ENCODE data around the gene CNR2.

DNA sequence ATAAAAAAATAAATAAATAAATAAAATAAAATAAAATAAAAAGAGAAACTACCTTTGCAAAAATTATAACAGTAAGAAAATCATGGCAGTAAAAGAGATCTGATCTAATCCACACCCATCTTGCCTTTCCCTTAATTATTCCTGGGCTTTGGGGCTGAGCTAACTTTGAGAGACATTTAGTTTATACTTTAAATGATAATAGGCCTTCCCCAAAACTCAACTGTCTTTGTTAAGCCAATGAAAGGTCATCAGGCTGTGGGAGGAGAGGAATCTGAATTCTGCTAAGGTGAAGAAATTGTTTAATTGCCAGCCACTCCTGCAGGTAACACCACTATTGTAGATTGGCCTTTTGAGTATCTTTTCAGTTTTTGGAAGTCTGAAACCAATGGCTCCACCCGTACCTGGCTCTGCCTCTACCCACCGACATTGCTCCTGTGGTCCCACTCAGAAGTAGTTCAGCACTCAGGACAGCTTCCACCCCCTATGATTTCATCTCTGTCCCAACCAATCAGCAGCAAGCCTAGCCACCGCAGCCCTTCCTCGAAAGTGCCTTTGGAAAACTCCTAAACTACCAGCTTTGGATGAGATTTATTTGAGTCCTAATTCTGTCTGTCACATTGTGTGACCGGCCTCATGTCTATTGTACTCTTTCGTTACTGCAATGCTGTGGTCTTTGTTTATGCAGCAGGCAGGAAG is 23.5 kb upstream of the CNR2 start:
- TF ChIP-seq POLR2A (IDR thresholded peaks at IDR 0.05; ENCODE audit: low read length) (no peak), ESRRA (IDR thresholded peaks at IDR 0.05; ENCODE audit: borderline replicate concordance, low read length) (no peak), RNF2 (IDR thresholded peaks at IDR 0.05; ENCODE audit: borderline replicate concordance, low read depth) (no peak), RAD21 (conservative IDR thresholded peaks at IDR 0.05 in 1 of 2, IDR thresholded peaks at IDR 0.05 in 1 of 2) (no peak), SMC3 (IDR thresholded peaks at IDR 0.05) (no peak), HDAC2 (IDR thresholded peaks at IDR 0.05) (no peak), EP300 (IDR thresholded peaks at IDR 0.05) (no peak), ZFP36 (IDR thresholded peaks at IDR 0.05; ENCODE audit: borderline replicate concordance, partially characterized antibody) (no peak), JUN (IDR thresholded peaks at IDR 0.05) (no peak), KDM1A (IDR thresholded peaks at IDR 0.05; ENCODE audit: low read depth) (no peak)
- TF ChIP-seq, protein P1, sequence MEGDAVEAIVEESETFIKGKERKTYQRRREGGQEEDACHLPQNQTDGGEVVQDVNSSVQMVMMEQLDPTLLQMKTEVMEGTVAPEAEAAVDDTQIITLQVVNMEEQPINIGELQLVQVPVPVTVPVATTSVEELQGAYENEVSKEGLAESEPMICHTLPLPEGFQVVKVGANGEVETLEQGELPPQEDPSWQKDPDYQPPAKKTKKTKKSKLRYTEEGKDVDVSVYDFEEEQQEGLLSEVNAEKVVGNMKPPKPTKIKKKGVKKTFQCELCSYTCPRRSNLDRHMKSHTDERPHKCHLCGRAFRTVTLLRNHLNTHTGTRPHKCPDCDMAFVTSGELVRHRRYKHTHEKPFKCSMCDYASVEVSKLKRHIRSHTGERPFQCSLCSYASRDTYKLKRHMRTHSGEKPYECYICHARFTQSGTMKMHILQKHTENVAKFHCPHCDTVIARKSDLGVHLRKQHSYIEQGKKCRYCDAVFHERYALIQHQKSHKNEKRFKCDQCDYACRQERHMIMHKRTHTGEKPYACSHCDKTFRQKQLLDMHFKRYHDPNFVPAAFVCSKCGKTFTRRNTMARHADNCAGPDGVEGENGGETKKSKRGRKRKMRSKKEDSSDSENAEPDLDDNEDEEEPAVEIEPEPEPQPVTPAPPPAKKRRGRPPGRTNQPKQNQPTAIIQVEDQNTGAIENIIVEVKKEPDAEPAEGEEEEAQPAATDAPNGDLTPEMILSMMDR (IDR thresholded peaks at IDR 0.05) = no peak
- TF ChIP-seq, protein P2, sequence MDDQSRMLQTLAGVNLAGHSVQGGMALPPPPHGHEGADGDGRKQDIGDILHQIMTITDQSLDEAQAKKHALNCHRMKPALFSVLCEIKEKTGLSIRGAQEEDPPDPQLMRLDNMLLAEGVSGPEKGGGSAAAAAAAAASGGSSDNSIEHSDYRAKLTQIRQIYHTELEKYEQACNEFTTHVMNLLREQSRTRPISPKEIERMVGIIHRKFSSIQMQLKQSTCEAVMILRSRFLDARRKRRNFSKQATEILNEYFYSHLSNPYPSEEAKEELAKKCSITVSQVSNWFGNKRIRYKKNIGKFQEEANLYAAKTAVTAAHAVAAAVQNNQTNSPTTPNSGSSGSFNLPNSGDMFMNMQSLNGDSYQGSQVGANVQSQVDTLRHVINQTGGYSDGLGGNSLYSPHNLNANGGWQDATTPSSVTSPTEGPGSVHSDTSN (IDR thresholded peaks at IDR 0.05) = no peak
- TF ChIP-seq, protein P3, sequence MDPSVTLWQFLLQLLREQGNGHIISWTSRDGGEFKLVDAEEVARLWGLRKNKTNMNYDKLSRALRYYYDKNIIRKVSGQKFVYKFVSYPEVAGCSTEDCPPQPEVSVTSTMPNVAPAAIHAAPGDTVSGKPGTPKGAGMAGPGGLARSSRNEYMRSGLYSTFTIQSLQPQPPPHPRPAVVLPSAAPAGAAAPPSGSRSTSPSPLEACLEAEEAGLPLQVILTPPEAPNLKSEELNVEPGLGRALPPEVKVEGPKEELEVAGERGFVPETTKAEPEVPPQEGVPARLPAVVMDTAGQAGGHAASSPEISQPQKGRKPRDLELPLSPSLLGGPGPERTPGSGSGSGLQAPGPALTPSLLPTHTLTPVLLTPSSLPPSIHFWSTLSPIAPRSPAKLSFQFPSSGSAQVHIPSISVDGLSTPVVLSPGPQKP (IDR thresholded peaks at IDR 0.05; ENCODE audit: low read depth, low read length) = no peak

Measured in A549 (cell line).